GM13976 (cell line): ENCODE measurements around the gene EXOC3.

Experiments
- DNase-seq: peaks from one replicate; pipeline ENCODE4 v3.0.0; 2012; ENCODE audit warnings: low spot score
- in situ Hi-C: fragments of 300-500 bp; cut with MboI; formaldehyde crosslinking; loops from one replicate; pipeline ENCODE4 v1.12.0; 2022; ENCODE audit warnings: low sequenced_read_pairs, mixed read lengths, inconsistent platforms; ENCODE audit not compliant: unreplicated experiment
- TF ChIP-seq, protein P1 (sequence below): IDR thresholded peaks from 2 replicates; pipeline ENCODE4 v1.5.1; 2012; ENCODE audit warnings: borderline replicate concordance, mild to moderate bottlenecking; ENCODE audit not compliant: insufficient read depth; ENCODE audit errors: extremely low read depth, missing control alignments, control extremely low read depth

The EXOC3 gene

DNA sequence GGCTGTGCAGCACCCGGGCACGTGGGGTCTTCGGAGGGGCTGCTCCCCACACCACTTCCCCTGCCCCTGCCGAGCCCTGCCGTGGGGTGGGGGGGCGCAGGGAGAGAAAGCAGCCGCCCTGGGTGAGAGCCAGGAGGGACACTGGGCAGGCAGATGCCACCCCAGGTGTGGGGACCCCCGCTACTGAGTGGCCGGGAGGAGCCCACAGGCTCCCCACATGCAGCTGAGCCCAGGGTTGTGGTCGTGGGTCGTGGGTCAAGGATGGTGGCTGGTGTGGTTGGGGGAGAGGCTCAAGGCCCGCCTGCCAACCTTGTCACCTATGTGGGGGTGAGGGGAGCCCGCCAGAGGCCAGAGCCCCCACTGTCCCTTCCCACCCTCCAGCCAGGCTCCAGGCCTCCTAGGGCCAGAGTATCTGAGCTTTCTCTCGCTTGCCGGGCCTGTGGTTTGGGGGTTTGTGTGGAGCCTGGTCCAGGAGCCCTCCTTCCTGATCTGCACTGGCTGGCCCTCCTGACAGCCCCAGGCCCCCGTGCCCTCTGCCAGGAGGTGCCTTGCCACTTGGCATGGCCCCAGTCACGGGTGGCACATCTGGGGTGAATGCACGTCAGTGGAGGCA is 35.5 kb downstream of the EXOC3 start:
- in situ Hi-C loops = no loop called here
- DNase-seq = no peak
- TF ChIP-seq, protein P1, sequence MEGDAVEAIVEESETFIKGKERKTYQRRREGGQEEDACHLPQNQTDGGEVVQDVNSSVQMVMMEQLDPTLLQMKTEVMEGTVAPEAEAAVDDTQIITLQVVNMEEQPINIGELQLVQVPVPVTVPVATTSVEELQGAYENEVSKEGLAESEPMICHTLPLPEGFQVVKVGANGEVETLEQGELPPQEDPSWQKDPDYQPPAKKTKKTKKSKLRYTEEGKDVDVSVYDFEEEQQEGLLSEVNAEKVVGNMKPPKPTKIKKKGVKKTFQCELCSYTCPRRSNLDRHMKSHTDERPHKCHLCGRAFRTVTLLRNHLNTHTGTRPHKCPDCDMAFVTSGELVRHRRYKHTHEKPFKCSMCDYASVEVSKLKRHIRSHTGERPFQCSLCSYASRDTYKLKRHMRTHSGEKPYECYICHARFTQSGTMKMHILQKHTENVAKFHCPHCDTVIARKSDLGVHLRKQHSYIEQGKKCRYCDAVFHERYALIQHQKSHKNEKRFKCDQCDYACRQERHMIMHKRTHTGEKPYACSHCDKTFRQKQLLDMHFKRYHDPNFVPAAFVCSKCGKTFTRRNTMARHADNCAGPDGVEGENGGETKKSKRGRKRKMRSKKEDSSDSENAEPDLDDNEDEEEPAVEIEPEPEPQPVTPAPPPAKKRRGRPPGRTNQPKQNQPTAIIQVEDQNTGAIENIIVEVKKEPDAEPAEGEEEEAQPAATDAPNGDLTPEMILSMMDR = no peak

DNA sequence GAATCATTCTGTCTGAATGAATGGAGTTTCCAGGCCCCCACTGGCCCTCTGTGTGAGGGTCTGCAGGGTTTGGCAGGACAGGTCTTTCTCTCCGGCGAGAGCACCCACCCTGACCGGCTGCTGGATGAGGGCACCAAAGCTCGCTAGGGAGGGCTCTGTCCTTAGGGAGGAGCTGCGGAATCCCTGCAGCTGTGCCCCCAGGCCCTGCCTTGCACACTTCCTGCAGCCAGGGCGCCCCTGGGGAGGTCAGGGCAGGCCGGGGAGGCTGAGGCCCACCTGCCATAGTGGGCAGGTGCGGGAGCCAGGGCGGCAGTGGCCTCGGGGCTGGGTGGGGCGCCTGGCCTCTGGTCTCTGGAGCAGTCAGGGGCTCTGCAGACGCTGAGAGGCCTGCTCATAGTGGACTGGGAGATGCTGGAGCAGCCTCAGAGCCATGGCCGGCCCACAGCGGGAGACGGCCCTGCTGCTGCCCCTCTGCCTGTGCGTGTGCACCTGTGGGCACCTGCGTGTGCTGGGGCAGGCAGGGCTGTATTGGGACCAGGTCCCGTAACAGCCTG is 36.1 kb downstream of the EXOC3 start:
- in situ Hi-C loops = no loop called here
- TF ChIP-seq, protein P1 = no peak
- DNase-seq = no peak

DNA sequence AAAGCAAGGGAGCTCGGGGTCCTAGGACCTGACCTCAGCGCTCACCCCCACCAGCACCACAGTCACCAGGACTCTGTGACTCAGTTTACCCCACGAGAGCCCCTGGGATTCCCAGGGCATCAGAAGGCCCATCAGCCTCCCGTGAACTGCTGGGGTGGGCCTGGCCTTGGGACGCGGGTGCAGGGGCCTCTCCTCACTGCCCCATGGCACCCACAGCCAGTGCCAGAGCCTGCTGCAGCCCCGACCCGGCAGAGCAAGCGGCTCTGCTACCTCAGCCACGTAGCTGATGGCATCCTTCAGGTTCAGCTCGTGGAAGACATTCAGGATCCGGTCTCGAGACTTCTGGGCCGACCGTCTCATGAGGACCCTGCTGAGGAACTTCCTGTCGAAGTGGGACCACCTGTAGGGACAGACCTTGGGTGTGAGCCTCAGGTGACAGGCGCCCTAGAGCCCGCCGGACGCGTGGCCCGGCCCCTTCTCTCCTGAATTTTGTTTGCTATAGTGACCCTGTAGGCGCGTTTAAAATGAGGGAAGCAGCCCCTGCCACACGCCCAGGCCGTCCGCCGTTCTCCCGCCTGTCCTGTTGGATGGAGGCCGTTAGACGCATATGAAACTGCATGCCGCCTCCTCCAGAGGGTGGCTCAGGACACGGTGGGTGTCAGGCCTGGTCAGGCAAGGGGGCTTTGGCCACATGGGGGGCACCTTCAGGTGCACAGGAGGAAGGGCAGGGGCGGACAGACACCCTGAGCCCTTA is 36.8 kb downstream of the EXOC3 start:
- TF ChIP-seq, protein P1 = no peak
- DNase-seq = no peak
- in situ Hi-C loops = no loop called here

DNA sequence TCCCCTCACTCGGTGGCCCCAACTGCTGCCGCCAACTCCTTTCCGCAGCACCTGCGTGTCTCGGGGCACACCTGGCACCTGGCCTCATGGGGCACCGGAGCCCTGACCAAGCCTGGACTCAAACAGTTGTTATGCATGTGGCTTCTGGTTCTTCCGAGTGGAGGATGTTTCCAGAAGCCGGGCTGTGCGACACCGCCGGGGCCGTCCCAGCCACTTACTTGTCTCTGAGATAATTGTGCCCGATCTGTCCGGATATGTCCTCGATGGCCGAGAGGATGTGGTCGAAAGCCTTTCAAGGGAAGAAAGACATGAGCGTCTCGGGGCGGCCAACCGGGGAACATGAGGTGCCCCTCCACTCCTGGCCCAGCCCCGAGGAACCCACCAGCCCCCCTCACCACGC is 38.4 kb downstream of the EXOC3 start:
- in situ Hi-C loops = no loop called here
- DNase-seq = no peak

DNA sequence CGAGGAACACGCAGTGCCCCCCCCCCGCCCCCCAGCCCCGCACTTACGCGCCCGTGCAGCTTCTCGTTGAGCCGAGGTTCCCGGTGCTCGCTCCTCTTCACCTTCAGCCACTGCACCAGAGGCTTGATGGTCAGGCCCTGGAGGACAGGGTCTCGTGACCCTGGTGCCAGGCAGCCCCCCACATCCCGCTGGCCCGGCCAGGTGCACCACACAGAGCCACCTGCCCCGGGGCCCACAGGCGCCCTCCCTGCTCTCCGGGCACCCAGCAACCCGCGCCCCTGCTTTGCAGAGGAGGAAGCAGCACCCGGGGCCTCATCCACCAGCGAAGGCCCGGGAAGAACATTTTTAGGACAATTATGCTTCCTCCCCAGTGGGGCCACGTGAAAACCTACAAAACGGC is 39.0 kb downstream of the EXOC3 start:
- TF ChIP-seq, protein P1 = no peak
- DNase-seq = no peak

More for the DNA sequence above, 38.4 kb downstream of the EXOC3 start:
- TF ChIP-seq, protein P1 = no peak

DNA sequence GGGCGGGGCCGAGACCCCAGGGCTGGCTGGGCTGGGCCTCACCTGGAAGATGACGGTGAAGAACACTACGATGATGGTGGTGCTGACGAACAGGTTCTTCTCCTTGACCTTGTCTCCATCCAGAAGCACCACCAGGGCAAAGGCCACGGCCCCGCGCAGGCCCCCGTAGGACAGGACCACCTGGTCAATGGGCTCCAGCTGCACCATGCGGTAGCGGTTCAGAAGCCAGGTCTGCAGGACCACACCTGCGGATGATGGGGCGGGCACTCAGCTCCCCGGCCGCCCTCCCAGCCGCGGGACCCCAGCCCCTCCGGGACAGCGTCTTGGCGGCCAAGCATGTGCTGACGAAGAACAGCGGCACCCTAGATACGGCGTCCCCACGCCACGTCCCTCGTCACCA is 39.5 kb downstream of the EXOC3 start:
- TF ChIP-seq, protein P1 = no peak
- in situ Hi-C loops = no loop called here
- DNase-seq = no peak

More for the DNA sequence above, 39.0 kb downstream of the EXOC3 start:
- in situ Hi-C loops = no loop called here
